H9 (cell line): Measurements from ENCODE around the gene RNF141. TPM values are rescaled to one million over a fixed set of nuclear protein-coding genes. Genes with fewer than 3 reads are reported as not detected.
A peak's percentile ranks its signal among the peaks of the same experiment; 100 is the strongest.

Source experiments
- DNase-seq: peaks from one replicate; pipeline ENCODE4 v3.0.0-alpha.2; 2017
- H2AFZ ChIP-seq: one replicate; pipeline ENCODE4 v1.6.1; 2013; ENCODE audit warnings: mild to moderate bottlenecking, low read length, control low read depth, moderate library complexity
- H2AK5ac ChIP-seq: 2 replicates; pipeline ENCODE4 v1.6.1; 2013; ENCODE audit warnings: low read length, control low read depth, mixed read lengths; ENCODE audit not compliant: insufficient read length
- H2BK120ac ChIP-seq: one replicate; pipeline ENCODE4 v1.6.1; 2013; ENCODE audit warnings: low read depth, mild to moderate bottlenecking, low read length, control low read depth, inconsistent platforms; ENCODE audit not compliant: poor library complexity, severe bottlenecking
- H2BK12ac ChIP-seq: 2 replicates; pipeline ENCODE4 v1.6.1; 2013; ENCODE audit warnings: low read length, control low read depth, mixed read lengths, low read depth; ENCODE audit not compliant: insufficient read length
- H2BK15ac ChIP-seq: 2 replicates; pipeline ENCODE4 v1.6.1; 2013; ENCODE audit warnings: low read depth, low read length, control low read depth
- H2BK20ac ChIP-seq: one replicate; pipeline ENCODE4 v1.6.1; 2013; ENCODE audit warnings: low read depth, mild to moderate bottlenecking, low read length, control low read depth, inconsistent platforms; ENCODE audit not compliant: poor library complexity, severe bottlenecking
- H2BK5ac ChIP-seq: 2 replicates; pipeline ENCODE4 v1.6.1; 2013; ENCODE audit warnings: low read length, control low read depth, mixed read lengths; ENCODE audit not compliant: insufficient read length
- H3K14ac ChIP-seq: 2 replicates; pipeline ENCODE4 v1.6.1; 2013; ENCODE audit warnings: low read length, control low read depth; ENCODE audit not compliant: insufficient read depth
- H3K18ac ChIP-seq: 2 replicates; pipeline ENCODE4 v1.6.1; 2013; ENCODE audit warnings: low read depth, mild to moderate bottlenecking, mixed read lengths, low read length, control low read depth; ENCODE audit not compliant: insufficient read length
- H3K23ac ChIP-seq: 2 replicates; pipeline ENCODE4 v1.6.1; 2013; ENCODE audit warnings: low read length, control low read depth, mixed read lengths, low read depth; ENCODE audit not compliant: insufficient read length
- H3K23me2 ChIP-seq: 2 replicates; pipeline ENCODE4 v1.6.1; 2013; ENCODE audit warnings: low read depth, mild to moderate bottlenecking, mixed read lengths, low read length, control low read depth; ENCODE audit not compliant: insufficient read length, poor library complexity, severe bottlenecking
- H3K27ac ChIP-seq: 2 replicates; pipeline ENCODE4 v1.5.1; 2013; ENCODE audit warnings: low read length, control low read depth, mixed read lengths, low read depth; ENCODE audit not compliant: insufficient read length
- H3K27me3 ChIP-seq: 2 replicates; pipeline ENCODE4 v1.6.1; 2013; ENCODE audit warnings: low read length, control low read depth, inconsistent platforms; ENCODE audit not compliant: insufficient read depth
- H3K4ac ChIP-seq: 2 replicates; pipeline ENCODE4 v1.6.1; 2013; ENCODE audit warnings: low read depth, mild to moderate bottlenecking, control low read depth, inconsistent platforms, low read length, moderate library complexity
- H3K4me1 ChIP-seq: 2 replicates; pipeline ENCODE4 v1.6.1; 2013; ENCODE audit warnings: low read length, control low read depth, inconsistent platforms; ENCODE audit not compliant: insufficient read depth
- H3K4me2 ChIP-seq: 2 replicates; pipeline ENCODE4 v1.6.1; 2013; ENCODE audit warnings: low read length, control low read depth, mixed read lengths; ENCODE audit not compliant: insufficient read length, insufficient read depth
- H3K56ac ChIP-seq: 2 replicates; pipeline ENCODE4 v1.6.1; 2013; ENCODE audit warnings: low read depth, mild to moderate bottlenecking, mixed read lengths, low read length, control low read depth; ENCODE audit not compliant: insufficient read length
- H3K79me1 ChIP-seq: 2 replicates; pipeline ENCODE4 v1.6.1; 2013; ENCODE audit warnings: low read depth, mild to moderate bottlenecking, moderate library complexity, low read length, control low read depth, inconsistent platforms; ENCODE audit not compliant: insufficient read depth, poor library complexity, severe bottlenecking
- H3K79me2 ChIP-seq: 2 replicates; pipeline ENCODE4 v1.6.1; 2013; ENCODE audit warnings: low read length, control low read depth, inconsistent platforms; ENCODE audit not compliant: insufficient read depth
- H3K9ac ChIP-seq: 2 replicates; pipeline ENCODE4 v1.6.1; 2013; ENCODE audit warnings: low read length, control low read depth, mixed read lengths; ENCODE audit not compliant: insufficient read length; ENCODE audit errors: extremely low read depth
- H3K9me3 ChIP-seq: one replicate; pipeline ENCODE4 v1.6.1; 2013; ENCODE audit warnings: low read depth, low read length, inconsistent platforms; ENCODE audit not compliant: control insufficient read depth
- H3T11ph ChIP-seq: one replicate; pipeline ENCODE4 v1.6.1; 2013; ENCODE audit warnings: mild to moderate bottlenecking, low read length, control low read depth, inconsistent platforms
- H4K20me1 ChIP-seq: one replicate; pipeline ENCODE4 v1.6.1; 2013; ENCODE audit not compliant: control insufficient read depth, insufficient read length, insufficient read depth
- H4K5ac ChIP-seq: 2 replicates; pipeline ENCODE4 v1.6.1; 2013; ENCODE audit warnings: low read depth, mild to moderate bottlenecking, mixed read lengths, low read length, control low read depth; ENCODE audit not compliant: insufficient read length
- H4K8ac ChIP-seq: replicated peaks from 2 replicates; pipeline ENCODE4 v1.6.1; 2013; ENCODE audit warnings: low read length, control low read depth, mixed read lengths, low read depth; ENCODE audit not compliant: insufficient read length
- H4K91ac ChIP-seq: 2 replicates; pipeline ENCODE4 v1.6.1; 2013; ENCODE audit warnings: low read depth, mild to moderate bottlenecking, moderate library complexity, mixed read lengths, low read length, control low read depth; ENCODE audit not compliant: insufficient read length
- H3K27ac Mint-ChIP-seq, 3 experiments: 2 replicates in 2 of 3; 3 replicates in 1 of 3; pipeline ENCODE4 v1.8.0; 2020 to 2021; ENCODE audit warnings: mixed read lengths in 3 of 3, mild to moderate bottlenecking in 1 of 3, moderate library complexity in 1 of 3
- H3K27me3 Mint-ChIP-seq: 2 replicates; pipeline ENCODE4 v1.8.0; 2021; ENCODE audit warnings: low read depth, mild to moderate bottlenecking, moderate library complexity, mixed read lengths
- H3K36me3 Mint-ChIP-seq, 3 experiments: 2 replicates in 2 of 3; 3 replicates in 1 of 3; pipeline ENCODE4 v1.8.0; 2020 to 2021; ENCODE audit warnings: low read depth in 3 of 3, mixed read lengths in 3 of 3; ENCODE audit not compliant: insufficient read depth in 1 of 3
- H3K4me1 Mint-ChIP-seq, 2 experiments: 2 replicates each; pipeline ENCODE4 v1.8.0; 2020; ENCODE audit warnings: mixed read lengths in 2 of 2
- H3K4me3 Mint-ChIP-seq, 2 experiments: 2 replicates in 1 of 2; 3 replicates in 1 of 2; pipeline ENCODE4 v1.8.0; 2020 to 2021; ENCODE audit warnings: mild to moderate bottlenecking in 2 of 2, mixed read lengths in 2 of 2, moderate library complexity in 1 of 2
- H3K9me3 Mint-ChIP-seq, 2 experiments: 2 replicates in 1 of 2; 3 replicates in 1 of 2; pipeline ENCODE4 v1.8.0; 2020; ENCODE audit warnings: mild to moderate bottlenecking in 2 of 2, mixed read lengths in 2 of 2, moderate library complexity in 1 of 2
- CTCF ChIP-seq: fragments of 200-600 bp; sonication (generic); conservative IDR thresholded peaks from 3 replicates; pipeline ENCODE4 v1.8.0; 2021; ENCODE audit warnings: antibody characterized with exemption, mild to moderate bottlenecking
- WGBS: extraction: QIAGEN DNeasy Blood & Tissue Kit; methylation state at CpG from one replicate; pipeline ENCODE4 v1.1.7; 2013; ENCODE audit warnings: missing lambda C conversion rate, low lambda C conversion rate, mixed read lengths; ENCODE audit not compliant: insufficient read length; ENCODE audit errors: extremely low coverage; 5-methylcytosine and 5-hydroxymethylcytosine counted together
- total RNA-seq: library from RNA; stranded (reverse); gene quantifications from 2 replicates; pipeline ENCODE4 v1.2.1, GENCODE V29; 2021

Gene RNF141
- total RNA-seq, 1 experiment from 2014 or later: 24.7 TPM

- H3K27me3 Mint-ChIP-seq: no peaks in the 10 kb centered on the region
Observed at GRCh38 chr11:10568486-10568941, 27.5 kb upstream of the RNF141 start, which contains the start of gene LYVE1. LYVE1 (minus strand) TSS chr11:10568665; CDS start chr11:10568532, 133 bp downstream.

More at GRCh38 chr11:10568486-10568941, 27.5 kb upstream of the RNF141 start, which contains the start of gene LYVE1:
- no peak for TF ChIP-seq CTCF
- no peaks in the 10 kb centered on the region for H3K9me3 Mint-ChIP-seq
- peak within 1 kb of the TSS in 1 of 3 experiments; percentile 38; a peak in 1 of 7 replicates for H3K27ac Mint-ChIP-seq
- H3K79me2 ChIP-seq: no peaks in the 10 kb centered on the region
- H2BK5ac ChIP-seq: no peak within 1 kb of the TSS
- H4K5ac ChIP-seq: no peak within 1 kb of the TSS
- no peak within 1 kb of the TSS for H3K9ac ChIP-seq
- peaks cover 11% of the 10 kb centered on the region; the same call in 1 of the 2 replicates for H3K4me1 ChIP-seq
- H4K8ac ChIP-seq: no peak within 1 kb of the TSS
- H2BK20ac ChIP-seq: no peak within 1 kb of the TSS
- H2BK120ac ChIP-seq: no peak within 1 kb of the TSS
- H3K4me1 Mint-ChIP-seq: peaks cover 18% of the 10 kb centered on the region in 2 experiments
- no peak for DNase-seq
- no peak within 1 kb of the TSS for H3K23ac ChIP-seq
- H3K27me3 ChIP-seq: no peaks in the 10 kb centered on the region
- no peak within 1 kb of the TSS for H4K91ac ChIP-seq
- no peaks in the 10 kb centered on the region for H4K20me1 ChIP-seq
- H3K79me1 ChIP-seq: no peaks in the 10 kb centered on the region
- no peak within 1 kb of the TSS for H2AFZ ChIP-seq
- no peak within 1 kb of the TSS for H2BK15ac ChIP-seq
- no peak within 1 kb of the TSS for H2BK12ac ChIP-seq
- no peak within 1 kb of the TSS for H3K14ac ChIP-seq
- no peak within 1 kb of the TSS for H3K4ac ChIP-seq
- no peaks in the 10 kb centered on the region for H3K9me3 ChIP-seq
- no peak within 1 kb of the TSS for H3K18ac ChIP-seq
- no CpG with 5 or more reads among the region's 7 CpGs for WGBS
- H3K36me3 Mint-ChIP-seq: no peaks in the 10 kb centered on the region
- no peaks in the 10 kb centered on the region for H3K23me2 ChIP-seq
- no peak within 1 kb of the TSS for H3K4me3 Mint-ChIP-seq
- H3T11ph ChIP-seq: no peak within 1 kb of the TSS
- H3K27ac ChIP-seq: no peak within 1 kb of the TSS
- no peak within 1 kb of the TSS for H3K4me2 ChIP-seq
- H3K56ac ChIP-seq: no peak within 1 kb of the TSS
- H2AK5ac ChIP-seq: no peak within 1 kb of the TSS
